Measurements from ENCODE around the gene VCX3A. TPM values are rescaled to one million over a fixed set of nuclear protein-coding genes. Genes with fewer than 3 reads are reported as not detected.

Gene VCX3A
- total RNA-seq (ENCODE audit: low replicate concordance), result not detected in 2 replicates

GRCh38 chrX:6535018-6535417, at the start of gene VCX3A:
Gene VCX3A (minus strand): TSS chrX:6535118. CDS start chrX:6534497, 621 bp downstream.

